GM12873 (cell line): ENCODE data around the gene MAGEL2.

Source experiments
- TF ChIP-seq, protein P1 (sequence below): IDR thresholded peaks from 2 replicates; pipeline ENCODE4 v1.5.1; 2012; ENCODE audit warnings: low read depth, mild to moderate bottlenecking, moderate library complexity, low read length, control low read depth; ENCODE audit not compliant: insufficient read depth; ENCODE audit errors: missing control alignments

The MAGEL2 gene

DNA sequence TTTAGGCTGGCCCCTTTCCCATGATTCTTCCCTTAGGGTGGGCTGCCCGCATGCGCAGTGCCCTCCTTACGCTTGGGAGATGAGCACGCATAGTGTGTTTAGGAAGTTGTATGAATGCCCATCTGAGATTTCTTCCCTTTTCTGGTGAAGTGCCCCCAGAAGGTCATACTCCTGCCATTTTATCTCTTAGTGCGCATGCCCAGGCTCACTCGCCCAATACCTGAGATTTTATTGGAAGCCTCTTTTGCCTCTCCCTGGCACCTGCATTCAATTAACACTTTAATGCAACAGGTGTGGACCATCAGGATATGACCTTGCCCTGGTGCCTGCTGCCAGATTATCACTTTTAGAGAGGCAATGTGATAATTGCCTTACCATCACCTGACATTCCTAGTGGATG is 45.5 kb downstream of the MAGEL2 start:
- TF ChIP-seq, protein P1, sequence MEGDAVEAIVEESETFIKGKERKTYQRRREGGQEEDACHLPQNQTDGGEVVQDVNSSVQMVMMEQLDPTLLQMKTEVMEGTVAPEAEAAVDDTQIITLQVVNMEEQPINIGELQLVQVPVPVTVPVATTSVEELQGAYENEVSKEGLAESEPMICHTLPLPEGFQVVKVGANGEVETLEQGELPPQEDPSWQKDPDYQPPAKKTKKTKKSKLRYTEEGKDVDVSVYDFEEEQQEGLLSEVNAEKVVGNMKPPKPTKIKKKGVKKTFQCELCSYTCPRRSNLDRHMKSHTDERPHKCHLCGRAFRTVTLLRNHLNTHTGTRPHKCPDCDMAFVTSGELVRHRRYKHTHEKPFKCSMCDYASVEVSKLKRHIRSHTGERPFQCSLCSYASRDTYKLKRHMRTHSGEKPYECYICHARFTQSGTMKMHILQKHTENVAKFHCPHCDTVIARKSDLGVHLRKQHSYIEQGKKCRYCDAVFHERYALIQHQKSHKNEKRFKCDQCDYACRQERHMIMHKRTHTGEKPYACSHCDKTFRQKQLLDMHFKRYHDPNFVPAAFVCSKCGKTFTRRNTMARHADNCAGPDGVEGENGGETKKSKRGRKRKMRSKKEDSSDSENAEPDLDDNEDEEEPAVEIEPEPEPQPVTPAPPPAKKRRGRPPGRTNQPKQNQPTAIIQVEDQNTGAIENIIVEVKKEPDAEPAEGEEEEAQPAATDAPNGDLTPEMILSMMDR = no peak

DNA sequence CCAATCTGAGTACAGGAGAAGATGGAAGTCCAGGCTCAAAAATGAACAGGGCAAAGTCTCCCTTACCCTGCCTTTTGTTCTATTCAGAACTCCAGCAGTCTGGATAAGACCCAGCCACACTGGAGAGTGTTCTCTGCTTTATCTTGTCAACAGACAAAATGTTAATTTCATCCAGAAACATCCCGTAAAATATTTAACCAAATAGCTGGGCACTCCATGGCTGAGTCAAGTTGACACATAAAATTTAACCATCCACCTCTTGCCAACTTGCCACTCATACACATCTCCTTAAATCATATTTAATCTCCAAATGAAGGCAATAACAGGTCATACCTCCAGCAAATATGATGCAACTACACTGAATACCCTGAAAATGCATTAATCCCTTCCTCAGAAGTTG is 48.6 kb downstream of the MAGEL2 start:
- TF ChIP-seq, protein P1 = no peak

DNA sequence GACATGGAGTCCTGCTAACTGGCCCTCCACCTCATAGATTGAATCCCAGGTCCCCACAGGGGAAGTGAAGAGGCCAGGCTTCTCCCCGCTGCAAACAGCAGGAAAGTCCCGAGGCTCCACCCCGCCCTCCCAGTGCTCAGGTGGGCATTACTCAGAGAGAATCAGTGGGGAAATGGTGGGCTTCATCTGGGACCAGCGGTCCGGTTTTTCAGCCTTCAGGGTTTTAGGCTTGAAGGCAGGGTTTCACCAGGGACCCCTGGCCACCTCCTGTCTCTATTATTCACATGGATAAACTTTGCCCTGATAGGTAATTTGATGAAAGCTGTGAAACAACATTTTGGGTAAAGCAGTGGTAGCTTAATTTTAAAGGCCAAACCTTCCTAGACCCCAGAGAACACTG is 50.9 kb downstream of the MAGEL2 start:
- TF ChIP-seq, protein P1 = no peak

DNA sequence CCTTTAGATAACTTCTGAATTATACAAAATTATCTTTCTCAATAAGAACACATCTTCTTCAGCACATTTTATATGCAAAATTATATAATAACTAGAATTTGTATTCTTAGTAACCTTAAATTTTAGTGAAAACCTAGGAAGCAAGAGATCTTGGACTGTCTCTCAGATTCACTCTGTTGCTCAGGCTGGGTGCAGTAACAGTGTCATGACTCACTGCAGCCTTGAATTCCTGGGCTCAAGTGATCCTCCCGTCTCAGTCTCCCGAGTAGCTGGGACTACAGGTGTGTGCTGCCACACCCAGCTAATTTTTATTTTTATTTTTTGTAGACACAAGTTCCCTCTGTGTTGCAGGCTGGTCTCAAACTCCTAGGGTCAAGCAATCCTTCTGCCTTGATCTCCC is 52.3 kb downstream of the MAGEL2 start:
- TF ChIP-seq, protein P1 = no peak

DNA sequence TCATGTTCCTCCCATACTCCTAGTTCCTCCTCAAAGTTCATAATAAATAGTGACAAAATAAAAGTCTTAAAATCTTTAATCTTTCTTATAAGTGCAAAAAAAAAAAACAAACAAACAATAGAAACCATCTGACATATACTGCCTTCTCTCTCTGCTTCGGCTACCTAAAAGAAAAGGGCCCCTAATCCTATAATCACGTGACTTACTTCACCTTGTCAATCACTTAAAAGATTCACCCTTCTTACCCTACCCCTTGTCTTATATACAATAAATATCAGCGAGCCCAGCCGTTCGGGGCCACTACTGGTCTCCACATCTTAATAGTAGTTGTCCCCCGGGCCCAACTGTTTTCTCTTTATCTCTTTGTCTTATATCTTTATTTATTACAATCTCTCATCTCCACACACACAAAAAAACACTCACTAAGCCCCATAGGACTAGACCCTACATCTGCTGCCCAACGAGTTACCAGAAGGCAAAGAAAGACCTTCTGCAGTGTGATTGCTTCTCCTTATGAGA is 53.4 kb downstream of the MAGEL2 start:
- TF ChIP-seq, protein P1 = no peak
